NT2/D1 (cell line): Measurements from ENCODE around the gene CYP21A2.
"Not testable (repeated sequence)": the region's sequence is repeated elsewhere in the genome, so short reads cannot be mapped to it uniquely, and the experiment has no call there.

Source experiments
- DNase-seq: peaks from one replicate; pipeline ENCODE4 v3.0.0-alpha.2; 2011; ENCODE audit warnings: low read depth, low spot score
- H3K27me3 ChIP-seq: 2 replicates; pipeline ENCODE4 v1.6.0; 2011; ENCODE audit warnings: mild to moderate bottlenecking; ENCODE audit not compliant: insufficient read length, insufficient read depth
- H3K36me3 ChIP-seq: 2 replicates; pipeline ENCODE4 v1.6.1; 2011; ENCODE audit warnings: mild to moderate bottlenecking, low read length, mixed read lengths; ENCODE audit not compliant: insufficient read depth, insufficient read length
- H3K4me1 ChIP-seq: 2 replicates; pipeline ENCODE4 v1.5.1; 2011; ENCODE audit not compliant: insufficient read depth, insufficient read length
- H3K4me3 ChIP-seq: 2 replicates; pipeline ENCODE4 v1.5.1; 2011; ENCODE audit warnings: low read depth; ENCODE audit not compliant: insufficient read length
- H3K9ac ChIP-seq: 2 replicates; pipeline ENCODE4 v1.6.0; 2011; ENCODE audit warnings: low read depth; ENCODE audit not compliant: insufficient read length
- H3K9me3 ChIP-seq: 2 replicates; pipeline ENCODE4 v1.5.1; 2011; ENCODE audit warnings: mild to moderate bottlenecking, low read length; ENCODE audit not compliant: insufficient read depth
- SUZ12 ChIP-seq: IDR thresholded peaks from 2 replicates; pipeline ENCODE4 v1.6.1; 2011; ENCODE audit not compliant: insufficient read length, insufficient read depth; ENCODE audit errors: extremely low read depth
- YY1 ChIP-seq: IDR thresholded peaks from 2 replicates; pipeline ENCODE4 v1.6.1; 2011; ENCODE audit not compliant: insufficient read length, insufficient read depth
- ZNF274 ChIP-seq: IDR thresholded peaks from 2 replicates; pipeline ENCODE4 v1.6.1; 2011; ENCODE audit warnings: mild to moderate bottlenecking, low read depth, low read length

CYP21A2 gene

DNA sequence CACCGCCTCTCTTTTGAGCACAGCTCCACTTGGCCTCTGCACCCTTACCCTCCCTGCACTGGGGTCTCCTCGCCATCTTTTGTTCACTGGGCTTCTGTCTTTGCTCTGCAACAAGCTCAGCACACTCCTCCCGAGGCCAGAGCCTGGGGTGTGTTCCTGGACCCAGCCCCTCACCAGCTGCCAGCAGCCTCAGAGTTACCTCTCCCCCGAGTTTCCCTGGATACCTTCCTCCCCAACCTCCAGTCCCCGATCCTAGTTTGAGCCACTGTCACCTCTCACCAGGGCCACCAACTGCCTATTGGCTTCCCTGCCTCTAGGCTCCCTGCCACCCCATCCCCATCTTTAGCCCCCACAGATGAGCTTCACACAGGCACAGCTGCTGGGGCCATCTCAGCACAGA, 12.3 kb downstream of the CYP21A2 start:
- Histone ChIP-seq H3K9me3 (no peaks in the 10 kb centered on the region), H3K27me3 (no peaks in the 10 kb centered on the region), H3K4me3 (no peak overlapping the region), H3K9ac (no peak overlapping the region), H3K36me3 (no peaks in the 10 kb centered on the region), H3K4me1 (peaks cover 18% of the 10 kb centered on the region)
- TF ChIP-seq ZNF274 (no peak), SUZ12 (no peak), YY1 (no peak)
- no peak for DNase-seq

DNA sequence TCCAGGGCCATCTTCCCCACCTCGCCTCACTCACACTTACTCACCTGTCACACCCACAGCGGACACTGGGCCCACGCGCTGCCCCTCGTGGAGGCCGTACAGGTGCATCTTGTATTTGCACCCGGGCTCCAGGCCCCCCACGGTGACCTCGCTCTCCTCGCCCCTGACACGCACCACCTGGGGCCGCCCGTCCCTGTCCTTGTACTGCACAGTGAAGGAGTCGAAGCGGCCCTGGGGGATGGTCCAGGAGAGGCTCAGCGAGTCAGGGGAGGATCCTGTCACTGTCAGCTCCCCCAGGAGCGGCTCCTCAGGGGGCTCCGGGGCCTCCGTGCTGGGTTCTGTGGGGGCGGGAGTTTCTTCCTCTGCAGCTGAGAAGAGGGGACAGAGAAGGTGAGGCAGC, 14.4 kb downstream of the CYP21A2 start:
- not testable (repeated sequence) for H3K4me3 ChIP-seq, H3K9me3 ChIP-seq, DNase-seq, H3K9ac ChIP-seq, H3K27me3 ChIP-seq, H3K36me3 ChIP-seq, H3K4me1 ChIP-seq

DNA sequence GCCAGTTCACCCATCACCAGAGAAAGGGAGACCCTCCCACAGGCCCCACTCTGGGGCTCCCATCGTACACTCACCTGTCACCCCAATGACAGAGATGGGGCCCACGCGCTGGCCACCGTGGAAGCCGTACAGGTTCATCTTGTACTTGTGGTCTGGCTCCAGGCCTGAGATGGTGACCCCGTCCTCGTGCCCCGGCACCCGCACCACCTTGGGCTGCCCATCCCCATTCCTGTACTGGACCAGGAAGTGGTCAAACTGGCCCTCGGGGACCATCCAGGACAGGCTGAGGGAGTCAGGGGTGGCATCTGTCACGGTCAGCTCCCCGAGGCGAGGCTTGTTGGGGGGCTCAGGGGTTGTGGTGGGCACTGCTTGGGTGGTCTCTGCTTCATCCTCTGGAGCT, 15.1 kb downstream of the CYP21A2 start:
- H3K9me3 ChIP-seq, H3K4me3 ChIP-seq, H3K27me3 ChIP-seq, DNase-seq, H3K4me1 ChIP-seq, H3K9ac ChIP-seq, H3K36me3 ChIP-seq: not testable (repeated sequence)

DNA sequence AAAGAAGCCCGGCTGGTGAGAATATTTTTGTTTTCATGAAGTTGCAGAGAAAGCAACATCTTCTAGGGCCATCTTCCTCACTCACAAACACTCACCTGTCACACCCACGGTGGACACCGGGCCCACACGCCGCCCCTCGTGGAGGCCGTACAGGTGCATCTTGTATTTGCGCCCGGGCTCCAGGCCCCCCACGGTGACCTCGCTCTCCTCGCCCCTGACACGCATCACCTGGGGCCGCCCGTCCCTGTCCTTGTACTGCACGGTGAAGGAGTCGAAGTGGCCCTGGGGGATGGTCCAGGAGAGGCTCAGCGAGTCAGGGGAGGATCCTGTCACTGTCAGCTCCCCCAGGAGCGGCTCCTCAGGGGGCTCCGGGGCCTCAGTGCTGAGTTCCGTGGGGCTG, 17.5 kb downstream of the CYP21A2 start:
- not testable (repeated sequence) for H3K4me1 ChIP-seq, H3K9me3 ChIP-seq, H3K27me3 ChIP-seq, DNase-seq, H3K9ac ChIP-seq, H3K4me3 ChIP-seq, H3K36me3 ChIP-seq

DNA sequence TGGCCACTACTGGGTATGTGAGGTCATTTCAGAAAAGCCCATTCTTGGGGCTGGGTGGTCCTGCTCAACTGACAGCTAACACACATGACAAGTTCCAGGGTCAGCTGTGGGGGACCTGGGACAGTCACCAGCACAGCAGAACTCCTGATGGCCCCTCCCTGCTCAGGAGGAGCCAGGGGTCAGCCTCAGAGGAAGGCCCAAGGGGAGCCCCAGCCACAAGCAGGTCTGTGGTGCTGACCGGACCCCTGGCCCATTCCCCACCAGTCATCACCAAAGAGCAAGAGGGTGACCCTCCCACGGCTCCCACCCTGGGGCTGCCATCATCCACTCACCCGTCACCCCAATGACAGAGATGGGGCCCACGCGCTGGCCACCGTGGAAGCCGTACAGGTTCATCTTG, 18.0 kb downstream of the CYP21A2 start:
- TF ChIP-seq ZNF274, result no peak
- DNase-seq, result no peak
- Histone ChIP-seq H3K9me3 (no peaks in the 10 kb centered on the region), H3K4me1 (no peaks in the 10 kb centered on the region), H3K9ac (no peak overlapping the region), H3K36me3 (no peaks in the 10 kb centered on the region), H3K27me3 (no peaks in the 10 kb centered on the region), H3K4me3 (no peak overlapping the region)

DNA sequence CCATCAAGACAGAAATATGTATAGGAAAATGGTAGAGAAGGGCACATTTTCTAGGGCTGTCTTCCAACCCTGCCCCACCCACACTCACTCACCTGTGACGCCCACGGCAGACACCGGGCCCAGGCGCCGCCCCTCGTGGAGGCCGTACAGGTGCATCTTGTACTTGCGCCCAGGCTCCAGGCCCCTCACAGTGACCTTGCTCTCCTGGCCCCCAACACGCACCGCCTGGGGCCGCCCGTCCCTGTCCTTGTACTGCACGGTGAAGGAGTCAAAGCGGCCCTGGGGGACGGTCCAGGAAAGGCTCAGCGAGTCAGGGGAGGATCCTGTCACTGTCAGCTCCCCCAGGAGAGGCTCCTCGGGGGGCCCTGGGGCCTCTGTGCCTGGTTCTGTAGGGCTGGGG, 19.8 kb downstream of the CYP21A2 start:
- no peak for DNase-seq
- Histone ChIP-seq H3K4me3 (no peak overlapping the region), H3K9me3 (no peaks in the 10 kb centered on the region), H3K36me3 (no peaks in the 10 kb centered on the region), H3K9ac (no peak overlapping the region), H3K27me3 (no peaks in the 10 kb centered on the region), H3K4me1 (no peaks in the 10 kb centered on the region)
- TF ChIP-seq YY1, result no peak
- TF ChIP-seq ZNF274, result no peak
- TF ChIP-seq SUZ12, result no peak

DNA sequence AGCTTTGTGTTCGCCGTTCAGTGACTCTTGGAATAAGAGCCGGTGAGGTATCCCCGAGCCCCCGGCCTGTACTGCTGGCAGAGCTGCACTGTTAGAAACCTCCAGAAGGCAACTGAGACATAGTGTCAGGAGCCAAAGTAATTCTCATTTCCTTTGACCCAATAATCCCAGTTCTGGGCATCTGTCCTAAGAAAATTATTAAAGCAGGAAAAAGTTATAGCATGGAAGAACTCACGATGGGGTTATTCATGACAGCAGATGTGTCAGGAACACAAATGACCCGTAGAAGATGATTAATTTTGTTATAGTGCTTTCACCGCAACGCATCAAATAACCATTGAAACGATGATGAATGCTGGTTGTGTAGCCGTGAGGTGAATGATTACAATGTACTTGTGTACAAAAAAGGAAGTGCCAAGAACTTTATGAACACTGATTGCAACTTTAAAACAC, 20.3 kb downstream of the CYP21A2 start:
- H3K9ac ChIP-seq, result no peak overlapping the region
- H3K4me3 ChIP-seq, result no peak overlapping the region
- no peaks in the 10 kb centered on the region for H3K9me3 ChIP-seq
- no peaks in the 10 kb centered on the region for H3K4me1 ChIP-seq
- no peak for TF ChIP-seq SUZ12
- TF ChIP-seq YY1, result no peak
- TF ChIP-seq ZNF274, result no peak
- DNase-seq, result no peak
- no peaks in the 10 kb centered on the region for H3K27me3 ChIP-seq
- no peaks in the 10 kb centered on the region for H3K36me3 ChIP-seq

DNA sequence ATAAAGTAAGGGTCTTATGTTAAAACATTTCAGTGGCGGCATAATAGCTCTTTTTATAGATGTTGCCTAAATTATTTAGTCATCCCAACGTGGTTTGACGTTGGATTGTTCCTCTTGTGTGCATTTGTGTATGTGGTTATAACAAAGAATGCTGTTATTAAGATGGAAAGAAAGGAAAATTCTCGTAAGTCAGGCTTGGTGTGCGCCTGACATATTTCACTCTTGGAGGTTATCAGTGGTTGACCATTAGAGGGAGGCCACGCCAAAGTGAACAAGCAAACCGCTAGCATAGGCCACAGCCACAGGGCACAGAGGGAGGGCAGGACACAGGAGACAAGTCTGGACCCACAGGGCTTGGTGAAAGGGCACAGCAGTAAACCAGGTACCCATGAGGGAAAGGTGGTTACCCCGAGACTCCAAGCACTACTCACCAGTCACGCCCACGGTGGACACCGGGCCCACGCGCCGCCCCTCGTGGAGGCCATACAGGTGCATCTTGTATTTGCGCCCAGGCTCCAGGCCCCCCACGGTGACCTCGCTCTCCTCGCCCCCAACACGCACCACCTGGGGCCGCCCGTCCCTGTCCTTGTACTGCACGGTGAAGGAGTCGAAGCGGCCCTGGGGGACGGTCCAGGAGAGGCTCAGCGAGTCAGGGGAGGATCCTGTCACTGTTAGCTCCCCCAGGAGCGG, 22.9 kb downstream of the CYP21A2 start:
- Histone ChIP-seq H3K4me1 (no peaks in the 10 kb centered on the region), H3K9me3 (no peaks in the 10 kb centered on the region), H3K36me3 (no peaks in the 10 kb centered on the region), H3K4me3 (no peak overlapping the region), H3K9ac (no peak overlapping the region), H3K27me3 (no peaks in the 10 kb centered on the region)
- no peak for DNase-seq
- TF ChIP-seq SUZ12 (no peak), YY1 (no peak), ZNF274 (no peak)
